HG02610 (cell line): Measurements from ENCODE around the gene SHROOM1.
A peak's percentile ranks its signal among the peaks of the same experiment; 100 is the strongest.

Source experiments
- ATAC-seq: cut with Tn5 transposase; IDR thresholded peaks from one replicate; pipeline ENCODE4 v1.9.1; 2021; ENCODE audit warnings: mild to moderate bottlenecking, moderate library complexity; ENCODE audit not compliant: unreplicated experiment

SHROOM1 gene

GRCh38 chr5:132778856-132779255 is 51.6 kb downstream of the SHROOM1 start:
- no peak for ATAC-seq

DNA sequence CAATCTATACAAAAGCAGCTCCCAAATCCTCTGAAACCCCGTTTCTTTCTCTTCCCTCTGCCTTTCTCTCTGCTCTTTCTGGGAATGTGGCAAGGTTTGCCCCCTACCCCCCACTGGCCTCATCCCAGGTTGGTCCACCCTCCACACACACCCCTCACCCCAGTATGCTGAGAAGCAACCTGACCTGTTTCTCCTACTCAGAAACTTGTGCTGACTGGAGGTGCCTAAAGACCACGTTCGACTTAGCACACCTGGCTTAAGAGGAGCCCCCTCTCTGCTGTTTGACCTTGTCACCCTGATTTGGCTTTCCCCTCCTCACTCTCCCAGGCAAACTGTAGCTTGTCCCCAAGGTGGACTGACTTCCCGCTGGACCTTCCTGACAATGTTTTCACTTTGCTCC is 52.3 kb downstream of the SHROOM1 start:
- ATAC-seq, result no peak

DNA sequence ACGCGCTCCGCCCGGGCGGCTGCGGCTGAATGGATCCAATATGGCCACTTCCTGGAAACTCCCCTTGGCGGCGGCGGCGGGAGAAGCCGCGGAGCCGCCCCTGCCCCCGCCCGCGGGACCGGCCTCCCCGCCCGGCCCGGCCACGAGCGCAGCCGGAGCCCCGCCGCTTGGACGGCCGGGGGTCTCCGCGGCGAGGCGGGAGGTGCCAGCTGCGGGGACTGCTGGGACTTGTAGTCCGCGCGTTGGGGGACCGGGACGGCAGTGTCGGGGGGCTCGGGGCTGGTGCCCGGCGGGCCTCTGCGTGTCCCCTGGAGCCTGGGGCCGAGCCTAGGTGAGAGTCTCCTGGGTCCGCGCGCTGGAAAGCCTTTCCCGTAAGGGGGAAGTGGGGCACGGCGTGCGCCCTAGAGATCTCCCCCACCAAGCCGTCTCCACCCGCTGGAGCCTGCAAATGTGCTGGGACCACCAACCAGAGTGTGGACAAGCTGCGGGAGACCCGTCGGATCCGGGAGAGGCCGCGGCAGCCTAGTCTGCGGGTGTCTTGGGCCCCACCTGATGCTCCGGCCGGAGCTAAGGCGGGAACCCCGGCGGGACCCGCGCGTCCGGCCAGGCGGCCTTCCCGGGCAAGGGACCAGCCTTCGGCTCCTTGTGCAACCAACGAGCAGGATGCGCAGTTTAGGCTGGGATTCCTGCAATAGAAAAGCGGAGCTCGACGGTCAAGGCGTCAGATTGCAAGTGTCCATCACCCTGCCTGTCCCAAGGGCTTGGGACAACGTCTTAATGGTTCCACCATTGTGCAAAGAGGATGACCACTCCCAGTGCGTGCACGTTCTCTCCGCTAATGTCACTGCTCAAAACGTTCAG is 53.0 kb downstream of the SHROOM1 start, which contains the start of gene SEPTIN8:
Gene SEPTIN8, minus strand, starts transcription at position 31 of the 861 bp plus-strand sequence. CDS start 102 bp downstream, outside the sequence.
- peak; percentile 57 for ATAC-seq

DNA sequence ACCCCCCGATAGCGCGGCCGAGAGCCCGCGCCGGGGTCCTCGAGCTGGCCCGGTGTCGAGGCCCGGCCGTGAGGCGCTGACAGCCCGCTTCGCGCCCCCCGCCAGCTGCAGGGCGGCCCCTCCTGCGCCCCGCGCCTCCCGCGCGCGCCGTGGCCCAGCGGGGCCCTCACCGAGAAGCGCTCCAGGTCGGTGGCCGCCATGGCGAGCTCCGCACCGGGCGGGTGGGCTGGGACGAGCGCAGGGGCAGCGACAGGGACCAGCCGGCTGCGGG is 53.6 kb downstream of the SHROOM1 start:
- ATAC-seq, result no peak

GRCh38 chr5:132776131-132776937 is 54.1 kb downstream of the SHROOM1 start:
- no peak for ATAC-seq

GRCh38 chr5:132775476-132775961 is 54.9 kb downstream of the SHROOM1 start:
- ATAC-seq, result no peak

DNA sequence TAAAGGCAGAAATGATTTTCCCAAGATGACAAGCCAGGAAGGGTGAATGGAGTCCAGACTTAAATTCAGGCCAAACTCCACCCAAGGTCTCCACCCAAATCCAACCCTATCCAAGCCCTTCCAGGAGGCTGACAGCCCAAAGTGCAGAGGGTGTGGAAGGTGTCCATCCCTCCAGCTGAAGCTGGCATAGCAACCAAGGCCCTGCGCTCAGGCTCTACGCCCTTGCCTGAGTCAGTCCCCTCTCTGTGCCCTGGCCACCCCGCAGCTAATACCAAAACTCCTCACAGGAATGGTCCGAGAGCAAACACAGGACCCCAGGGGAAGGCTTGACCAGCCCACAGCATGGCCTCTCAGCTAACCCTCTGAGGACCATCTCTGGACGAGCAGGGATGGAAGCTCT is 55.6 kb downstream of the SHROOM1 start:
- no peak for ATAC-seq

GRCh38 chr5:132774406-132774805 is 56.0 kb downstream of the SHROOM1 start:
- ATAC-seq, result no peak

GRCh38 chr5:132773601-132774355 is 56.7 kb downstream of the SHROOM1 start:
- no peak for ATAC-seq

GRCh38 chr5:132773114-132773513 is 57.3 kb downstream of the SHROOM1 start:
- no peak for ATAC-seq

GRCh38 chr5:132772291-132773070 is 58.0 kb downstream of the SHROOM1 start:
- no peak for ATAC-seq
